ENCODE measurements around the gene PLD6. TPM values are rescaled to one million over a fixed set of nuclear protein-coding genes. Genes with fewer than 3 reads are reported as not detected.

Gene PLD6
- total RNA-seq, 5 donors from 2014 or later (not counting 1 experiment from before 2014, with no cell fraction given), result 7.3 to 18.3 (median 11.1) TPM

GRCh38 chr17:17176341-17176740, 29.8 kb downstream of the PLD6 start:
- ATAC-seq (replicated peaks in 1 of 4), result peak; percentile 23 to 46 (median 32)
- Histone ChIP-seq H3K4me3 (ENCODE audit: control insufficient read depth in 1 of 2, extremely low read depth in 1 of 2, low read length in 1 of 2) (peak overlapping the region in 1 of 2 donors; percentile 17), H3K36me3 (ENCODE audit: control insufficient read depth in 2 of 2, extremely low read depth in 1 of 2, insufficient read depth in 1 of 2, low read length in 1 of 2) (peaks cover 16 to 82% of the 10 kb centered on the region in 2 donors), H3K9me3 (no peaks in the 10 kb centered on the region), H3K4me1 (ENCODE audit: control insufficient read depth in 1 of 2, extremely low read depth in 1 of 2, insufficient read depth in 2 of 2, low read length in 2 of 2) (peaks cover 45 to 100% of the 10 kb centered on the region in 2 experiments), H3K27ac (ENCODE audit: low read length) (peak overlapping the region; percentile 69), H3K27me3 (replicated peaks in 1 of 2; ENCODE audit: control insufficient read depth in 2 of 2, extremely low read depth in 1 of 2, insufficient read depth in 2 of 2, low read length in 1 of 2) (no peaks in the 10 kb centered on the region)
- H3K36me3 Mint-ChIP-seq, result peaks cover 60% of the 10 kb centered on the region
- H3K4me3 Mint-ChIP-seq, result peak overlapping the region; percentile 61 to 80 (median 77)
- POLR2A ChIA-PET, result no interaction called here
- CTCF ChIA-PET, result no interaction called here
- peak overlapping the region; percentile 98 to 100 for H3K27ac Mint-ChIP-seq
- H3K4me1 Mint-ChIP-seq, result peaks cover 66 to 95% (median 91%) of the 10 kb centered on the region in 3 donors
- DNase-seq, result peak in 8 of 35 experiments; percentile 22 to 55 (median 38)
- WGBS (ENCODE audit: insufficient coverage), result 84% methylated on average over 10 of the region's 12 CpGs
- no peaks in the 10 kb centered on the region for H3K9me3 Mint-ChIP-seq
- no peaks in the 10 kb centered on the region for H3K27me3 Mint-ChIP-seq

- peaks cover 61% of the 10 kb centered on the region for H3K36me3 Mint-ChIP-seq
- no peaks in the 10 kb centered on the region for H3K27me3 ChIP-seq (replicated peaks in 1 of 2; ENCODE audit: control insufficient read depth in 2 of 2, extremely low read depth in 1 of 2, insufficient read depth in 2 of 2, low read length in 1 of 2)
- H3K27me3 Mint-ChIP-seq, result no peaks in the 10 kb centered on the region
- no peaks in the 10 kb centered on the region for H3K9me3 Mint-ChIP-seq
- ATAC-seq (replicated peaks in 1 of 4), result peak; percentile 15 to 31 (median 22)
- peak in 6 of 35 experiments; percentile 17 to 44 (median 34) for DNase-seq
- POLR2A ChIA-PET, result no interaction called here
- CTCF ChIA-PET, result no interaction called here
- peaks cover 16 to 81% of the 10 kb centered on the region in 2 donors for H3K36me3 ChIP-seq (ENCODE audit: control insufficient read depth in 2 of 2, extremely low read depth in 1 of 2, insufficient read depth in 1 of 2, low read length in 1 of 2)
- H3K4me3 ChIP-seq (ENCODE audit: control insufficient read depth in 1 of 2, extremely low read depth in 1 of 2, low read length in 1 of 2), result peak overlapping the region in 1 of 2 donors; percentile 17
- peaks cover 40 to 100% of the 10 kb centered on the region in 2 experiments for H3K4me1 ChIP-seq (ENCODE audit: control insufficient read depth in 1 of 2, extremely low read depth in 1 of 2, insufficient read depth in 2 of 2, low read length in 2 of 2)
- peak overlapping the region; percentile 69 for H3K27ac ChIP-seq (ENCODE audit: low read length)
- peak overlapping the region; percentile 98 to 100 for H3K27ac Mint-ChIP-seq
- 55% methylated on average over 8 of the region's 12 CpGs for WGBS (ENCODE audit: insufficient coverage)
- peak overlapping the region; percentile 61 to 80 (median 77) for H3K4me3 Mint-ChIP-seq
- H3K4me1 Mint-ChIP-seq, result peaks cover 66 to 95% (median 93%) of the 10 kb centered on the region in 3 donors
- no peaks in the 10 kb centered on the region for H3K9me3 ChIP-seq
These were observed 30.2 kb downstream of the PLD6 start for GRCh38 chr17:17175917-17176316.

DNA sequence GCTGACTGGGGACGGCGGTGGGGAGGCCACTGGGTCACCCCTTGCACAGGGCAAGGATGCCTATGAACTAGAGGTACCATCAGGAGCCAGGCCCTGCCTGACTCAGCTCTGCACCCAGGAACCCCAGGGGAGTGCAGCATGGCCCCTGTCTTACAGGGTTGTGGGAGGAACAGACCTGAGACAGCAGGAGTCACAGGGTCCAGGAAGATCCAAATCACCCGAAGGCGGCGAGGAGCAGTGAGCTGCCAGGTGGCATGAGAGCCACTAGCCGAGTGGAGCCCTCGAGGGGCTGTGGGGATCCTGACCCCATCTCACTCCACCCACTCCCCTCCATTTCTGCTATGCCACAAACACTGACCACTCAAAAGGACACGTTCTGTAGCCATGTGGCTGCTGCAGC, 30.8 kb downstream of the PLD6 start:
- H3K27me3 Mint-ChIP-seq, result no peaks in the 10 kb centered on the region
- 100% methylated on average over 2 of the region's 8 CpGs for WGBS (ENCODE audit: insufficient coverage)
- H3K4me1 Mint-ChIP-seq, result peaks cover 66 to 95% (median 93%) of the 10 kb centered on the region in 3 donors
- no peaks in the 10 kb centered on the region for H3K27me3 ChIP-seq (replicated peaks in 1 of 2; ENCODE audit: control insufficient read depth in 2 of 2, extremely low read depth in 1 of 2, insufficient read depth in 2 of 2, low read length in 1 of 2)
- H3K4me3 Mint-ChIP-seq, result peak overlapping the region in 1 of 3 donors; percentile 77
- peak overlapping the region; percentile 98 to 100 for H3K27ac Mint-ChIP-seq
- H3K4me1 ChIP-seq (ENCODE audit: control insufficient read depth in 1 of 2, extremely low read depth in 1 of 2, insufficient read depth in 2 of 2, low read length in 2 of 2), result peaks cover 35 to 100% of the 10 kb centered on the region in 2 experiments
- H3K9me3 ChIP-seq, result no peaks in the 10 kb centered on the region
- ChIA-PET POLR2A (no interaction called here), CTCF (no interaction called here)
- peaks cover 55% of the 10 kb centered on the region for H3K36me3 Mint-ChIP-seq
- H3K27ac ChIP-seq (ENCODE audit: low read length), result peak overlapping the region; percentile 69
- DNase-seq (no peak), ATAC-seq (replicated peaks in 1 of 4) (no peak)
- H3K4me3 ChIP-seq (ENCODE audit: control insufficient read depth in 1 of 2, extremely low read depth in 1 of 2, low read length in 1 of 2), result no peak overlapping the region
- no peaks in the 10 kb centered on the region for H3K9me3 Mint-ChIP-seq
- peaks cover 16 to 78% of the 10 kb centered on the region in 2 donors for H3K36me3 ChIP-seq (ENCODE audit: control insufficient read depth in 2 of 2, extremely low read depth in 1 of 2, insufficient read depth in 1 of 2, low read length in 1 of 2)

DNA sequence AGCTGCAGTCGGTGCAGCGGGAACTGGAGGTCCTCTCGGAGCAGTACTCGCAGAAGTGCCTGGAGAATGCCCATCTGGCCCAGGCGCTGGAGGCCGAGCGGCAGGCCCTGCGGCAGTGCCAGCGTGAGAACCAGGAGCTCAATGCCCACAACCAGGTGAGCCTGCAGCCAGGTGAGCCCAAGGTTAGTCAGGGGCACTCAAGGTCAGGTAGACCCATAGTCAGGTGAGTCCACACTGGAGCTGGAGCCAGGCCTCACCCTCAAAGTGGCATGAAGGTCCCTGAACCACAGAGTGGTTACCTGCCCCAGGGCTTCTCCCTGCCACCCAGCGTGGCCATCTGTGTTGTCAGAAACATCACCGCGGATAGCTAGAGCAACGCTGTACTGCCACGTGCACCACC, 32.2 kb downstream of the PLD6 start:
- no peaks in the 10 kb centered on the region for H3K27me3 ChIP-seq (replicated peaks in 1 of 2; ENCODE audit: control insufficient read depth in 2 of 2, extremely low read depth in 1 of 2, insufficient read depth in 2 of 2, low read length in 1 of 2)
- Mint-ChIP-seq H3K9me3 (no peaks in the 10 kb centered on the region), H3K27ac (peak overlapping the region; percentile 98 to 100), H3K27me3 (no peaks in the 10 kb centered on the region), H3K4me3 (no peak overlapping the region), H3K4me1 (peaks cover 62 to 94% (median 91%) of the 10 kb centered on the region in 3 donors), H3K36me3 (peaks cover 47% of the 10 kb centered on the region)
- H3K4me3 ChIP-seq (ENCODE audit: control insufficient read depth in 1 of 2, extremely low read depth in 1 of 2, low read length in 1 of 2), result no peak overlapping the region
- DNase-seq, result no peak
- peaks cover 10 to 73% of the 10 kb centered on the region in 2 donors for H3K36me3 ChIP-seq (ENCODE audit: control insufficient read depth in 2 of 2, extremely low read depth in 1 of 2, insufficient read depth in 1 of 2, low read length in 1 of 2)
- ChIA-PET CTCF (no interaction called here), POLR2A (no interaction called here)
- peak overlapping the region; percentile 54 for H3K27ac ChIP-seq (ENCODE audit: low read length)
- H3K4me1 ChIP-seq (ENCODE audit: control insufficient read depth in 1 of 2, extremely low read depth in 1 of 2, insufficient read depth in 2 of 2, low read length in 2 of 2), result peaks cover 24 to 88% of the 10 kb centered on the region in 2 experiments
- 99% methylated on average over 13 of the region's 14 CpGs for WGBS (ENCODE audit: insufficient coverage)
- H3K9me3 ChIP-seq, result no peaks in the 10 kb centered on the region
- no peak for ATAC-seq (replicated peaks in 1 of 4)

GRCh38 chr17:17172990-17173389, 33.1 kb downstream of the PLD6 start:
- DNase-seq (no peak), ATAC-seq (replicated peaks in 1 of 4) (peak in 1 of 4 experiments; percentile 24)
- H3K9me3 Mint-ChIP-seq, result no peaks in the 10 kb centered on the region
- H3K4me1 Mint-ChIP-seq, result peaks cover 64 to 94% (median 90%) of the 10 kb centered on the region in 3 donors
- H3K4me1 ChIP-seq (ENCODE audit: control insufficient read depth in 1 of 2, extremely low read depth in 1 of 2, insufficient read depth in 2 of 2, low read length in 2 of 2), result peaks cover 16 to 87% of the 10 kb centered on the region in 2 experiments
- H3K27me3 ChIP-seq (replicated peaks in 1 of 2; ENCODE audit: control insufficient read depth in 2 of 2, extremely low read depth in 1 of 2, insufficient read depth in 2 of 2, low read length in 1 of 2), result no peaks in the 10 kb centered on the region
- no peaks in the 10 kb centered on the region for H3K27me3 Mint-ChIP-seq
- peak overlapping the region; percentile 98 to 100 for H3K27ac Mint-ChIP-seq
- H3K36me3 ChIP-seq (ENCODE audit: control insufficient read depth in 2 of 2, extremely low read depth in 1 of 2, insufficient read depth in 1 of 2, low read length in 1 of 2), result peaks cover 10 to 76% of the 10 kb centered on the region in 2 donors
- peak overlapping the region; percentile 54 for H3K27ac ChIP-seq (ENCODE audit: low read length)
- H3K9me3 ChIP-seq, result no peaks in the 10 kb centered on the region
- POLR2A ChIA-PET, result interaction anchor here in 1 of 2 donors (0.5 kb wide), 1 partner anchor 115 kb away, joined by 3 read pairs; no protein-coding TSS in a partner anchor
- CTCF ChIA-PET, result no interaction called here
- peak overlapping the region in 1 of 3 donors; percentile 24 for H3K4me3 Mint-ChIP-seq
- H3K36me3 Mint-ChIP-seq, result peaks cover 48% of the 10 kb centered on the region
- H3K4me3 ChIP-seq (ENCODE audit: control insufficient read depth in 1 of 2, extremely low read depth in 1 of 2, low read length in 1 of 2), result no peak overlapping the region
- WGBS (ENCODE audit: insufficient coverage), result 68% methylated on average over 9 of the region's 9 CpGs

GRCh38 chr17:17172001-17172939, 33.9 kb downstream of the PLD6 start:
- Mint-ChIP-seq H3K36me3 (peaks cover 50% of the 10 kb centered on the region), H3K27ac (peak overlapping the region; percentile 98 to 100), H3K9me3 (no peaks in the 10 kb centered on the region), H3K4me1 (peaks cover 60 to 88% (median 84%) of the 10 kb centered on the region in 3 donors), H3K4me3 (peak overlapping the region in 1 of 3 donors; percentile 24), H3K27me3 (no peaks in the 10 kb centered on the region)
- no peak for ATAC-seq (replicated peaks in 1 of 4)
- WGBS (ENCODE audit: insufficient coverage), result 79% methylated on average over 17 of the region's 26 CpGs
- CTCF ChIA-PET, result interaction anchor here (0.5 to 0.9 kb wide), 2 partner anchors 9 to 96 kb away, joined by 3 read pairs; no protein-coding TSS in a partner anchor
- POLR2A ChIA-PET, result interaction anchor here in 1 of 2 donors (0.5 kb wide), 1 partner anchor 554 kb away, joined by 3 read pairs; no protein-coding TSS in a partner anchor
- Histone ChIP-seq H3K36me3 (ENCODE audit: control insufficient read depth in 2 of 2, extremely low read depth in 1 of 2, insufficient read depth in 1 of 2, low read length in 1 of 2) (peaks cover 13 to 79% of the 10 kb centered on the region in 2 donors), H3K4me3 (ENCODE audit: control insufficient read depth in 1 of 2, extremely low read depth in 1 of 2, low read length in 1 of 2) (no peak overlapping the region), H3K27ac (ENCODE audit: low read length) (peak overlapping the region; percentile 54), H3K9me3 (no peaks in the 10 kb centered on the region), H3K27me3 (replicated peaks in 1 of 2; ENCODE audit: control insufficient read depth in 2 of 2, extremely low read depth in 1 of 2, insufficient read depth in 2 of 2, low read length in 1 of 2) (no peaks in the 10 kb centered on the region), H3K4me1 (ENCODE audit: control insufficient read depth in 1 of 2, extremely low read depth in 1 of 2, insufficient read depth in 2 of 2, low read length in 2 of 2) (peaks cover 9 to 80% of the 10 kb centered on the region in 2 experiments)
- peak in 1 of 35 experiments; percentile 22 for DNase-seq
